Psoas muscle (tissue), 8 donors: Measurements from ENCODE around the gene ULK4. TPM values are rescaled to one million over a fixed set of nuclear protein-coding genes. Genes with fewer than 3 reads are reported as not detected.
"Not testable (repeated sequence)": the region's sequence is repeated elsewhere in the genome, so short reads cannot be mapped to it uniquely, and the experiment has no call there.

ENCODE experiments used
- ATAC-seq, 4 donors: fragments of 200-7000 bp; cut with Tn5 transposase; one replicate each; pipeline ENCODE4 v1.9.1; 2020; ENCODE audit warnings: moderate library complexity in 3 of 4, mild to moderate bottlenecking in 2 of 4
- DNase-seq, 2 donors: peaks; one replicate each; pipeline ENCODE4 v3.0.0-alpha.2; 2020
- H3K27ac ChIP-seq: fragments of 200-600 bp; one replicate; pipeline ENCODE4 v1.8.0; 2022
- H3K27me3 ChIP-seq, 3 donors: fragments of 200-600 bp in 1 of 3; one replicate each; pipeline versions ENCODE4 v1.6.1 to v1.8.0; 2013 to 2022; ENCODE audit warnings: low read length in 2 of 3, mild to moderate bottlenecking in 2 of 3, moderate library complexity in 1 of 3; ENCODE audit not compliant: insufficient read depth in 3 of 3
- H3K36me3 ChIP-seq, 2 donors: fragments of 200-600 bp in 1 of 2; one replicate each; pipeline versions ENCODE4 v1.6.1 to v1.8.0; 2013 to 2022; ENCODE audit warnings: low read depth in 1 of 2, mild to moderate bottlenecking in 1 of 2, moderate library complexity in 1 of 2; ENCODE audit not compliant: insufficient read depth in 1 of 2
- H3K4me1 ChIP-seq: fragments of 200-600 bp; one replicate; pipeline ENCODE4 v1.8.0; 2022
- H3K4me3 ChIP-seq: fragments of 200-600 bp; one replicate; pipeline ENCODE4 v1.8.0; 2022; ENCODE audit warnings: mild to moderate bottlenecking
- H3K9me3 ChIP-seq: fragments of 200-600 bp; one replicate; pipeline ENCODE4 v1.8.0; 2022
- CTCF ChIP-seq: fragments of 200-600 bp; IDR thresholded peaks from one replicate; pipeline ENCODE4 v1.8.0; 2022; ENCODE audit warnings: antibody characterized with exemption
- WGBS, 3 donors: extraction: QIAGEN DNeasy Blood & Tissue Kit; methylation state at CpG; one replicate each; pipeline versions ENCODE4 v1.1.6 to v1.1.7; 2013; 5-methylcytosine and 5-hydroxymethylcytosine counted together
- intact Hi-C, 2 donors: fragments of 100-400 bp; cut with DNase I; formaldehyde crosslinking; loops; one replicate each; pipeline versions ENCODE4 v1.11.0 to v1.14.2; 2022
- polyA plus RNA-seq, 3 donors: library from polyadenylated mRNA; stranded (reverse); fragments of 200-250 nt; gene quantifications; one replicate each; pipeline ENCODE4 v1.2.3, GENCODE V29; 2013
- total RNA-seq, 4 donors: library from RNA; stranded (reverse); fragmentation: NEBNext Ultra II Directional in 2 of 4; extraction: Animal tissue kit (Norgen Biotek cat#: 25700) in 2 of 4; gene quantifications; one replicate each; pipeline versions ENCODE4 v1.2.1 to v1.2.4, GENCODE V29; 2021 to 2023
- donor health status: healthy with polysubstance abuse.
- donor health status: DM: no; HTN: no; CAD: no; lungs with moderate emphysema.
- donor health status: Bipolar disorder and iron deficiency.
- donor health status: healthy.
- donor health status: DM: yes; HTN: yes; CAD: no.
- donor health status: DM: no; HTN: no; CAD: no.
- donor health status: DM: no; HTN: no; CAD: no.
- donor health status: DM: yes; HTN: yes; CAD: no.

ULK4 gene
- total and polyA plus RNA-seq, 7 donors, result 0.61 to 3.2 (median 1.0) TPM

GRCh38 chr3:41710646-41711388 is 251.1 kb downstream of the ULK4 start:
- Histone ChIP-seq H3K9me3 (no peaks in the 10 kb centered on the region), H3K4me3 (no peak overlapping the region), H3K27me3 (no peaks in the 10 kb centered on the region), H3K36me3 (no peaks in the 10 kb centered on the region), H3K4me1 (no peaks in the 10 kb centered on the region), H3K27ac (no peak overlapping the region)
- intact Hi-C loops, result no loop called here
- DNase-seq, result peak in 1 of 2 donors; percentile 51
- TF ChIP-seq CTCF, result no peak
- 89 to 92% (median 92%) methylated on average over 8 of the region's 8 CpGs for WGBS, 3 donors
- peak in 3 of 4 donors; percentile 27 to 69 (median 42) for ATAC-seq

GRCh38 chr3:41709213-41709612 is 252.7 kb downstream of the ULK4 start:
- DNase-seq, intact Hi-C loops, H3K4me1 ChIP-seq, ATAC-seq, H3K36me3 ChIP-seq, H3K27ac ChIP-seq, H3K9me3 ChIP-seq, H3K27me3 ChIP-seq, H3K4me3 ChIP-seq: not testable (repeated sequence)
- 96 to 98% (median 97%) methylated on average over 8 of the region's 8 CpGs for WGBS, 3 donors

DNA sequence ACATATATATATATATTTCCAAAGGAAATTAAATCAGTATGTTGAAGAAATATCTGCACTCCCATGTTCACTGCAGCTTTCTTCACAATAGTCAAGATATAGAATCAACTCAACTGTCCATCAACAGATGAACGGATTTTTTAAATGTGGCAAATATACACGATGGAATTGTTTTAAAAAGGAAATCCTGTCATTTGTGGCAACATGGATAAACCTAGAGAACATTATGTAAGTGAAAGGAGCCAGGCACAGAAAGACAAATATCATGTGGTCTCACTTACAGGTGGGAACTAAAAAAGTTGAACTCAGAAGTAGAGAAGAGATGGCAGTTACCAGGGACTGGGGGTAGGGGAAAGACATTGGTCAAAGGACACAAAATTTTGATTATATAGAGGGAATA is 253.7 kb downstream of the ULK4 start:
- 73 to 82% (median 74%) methylated on average over 2 of the region's 2 CpGs for WGBS, 3 donors
- Histone ChIP-seq H3K4me1 (no peaks in the 10 kb centered on the region), H3K27me3 (no peaks in the 10 kb centered on the region), H3K9me3 (no peaks in the 10 kb centered on the region), H3K4me3 (no peak overlapping the region), H3K36me3 (no peaks in the 10 kb centered on the region), H3K27ac (no peak overlapping the region)
- ATAC-seq, result no peak
- no peak for DNase-seq
- no peak for TF ChIP-seq CTCF
- intact Hi-C loops, result no loop called here

GRCh38 chr3:41705893-41706292 is 256.0 kb downstream of the ULK4 start:
- H3K9me3 ChIP-seq, result no peaks in the 10 kb centered on the region
- ATAC-seq (no peak), DNase-seq (no peak)
- H3K36me3 ChIP-seq, result no peaks in the 10 kb centered on the region
- no peaks in the 10 kb centered on the region for H3K4me1 ChIP-seq
- intact Hi-C loops, result no loop called here
- no peak overlapping the region for H3K4me3 ChIP-seq
- H3K27ac ChIP-seq, result no peak overlapping the region
- H3K27me3 ChIP-seq, result no peaks in the 10 kb centered on the region
- no peak for TF ChIP-seq CTCF
- 95 to 97% (median 95%) methylated on average over 7 of the region's 7 CpGs for WGBS, 3 donors

DNA sequence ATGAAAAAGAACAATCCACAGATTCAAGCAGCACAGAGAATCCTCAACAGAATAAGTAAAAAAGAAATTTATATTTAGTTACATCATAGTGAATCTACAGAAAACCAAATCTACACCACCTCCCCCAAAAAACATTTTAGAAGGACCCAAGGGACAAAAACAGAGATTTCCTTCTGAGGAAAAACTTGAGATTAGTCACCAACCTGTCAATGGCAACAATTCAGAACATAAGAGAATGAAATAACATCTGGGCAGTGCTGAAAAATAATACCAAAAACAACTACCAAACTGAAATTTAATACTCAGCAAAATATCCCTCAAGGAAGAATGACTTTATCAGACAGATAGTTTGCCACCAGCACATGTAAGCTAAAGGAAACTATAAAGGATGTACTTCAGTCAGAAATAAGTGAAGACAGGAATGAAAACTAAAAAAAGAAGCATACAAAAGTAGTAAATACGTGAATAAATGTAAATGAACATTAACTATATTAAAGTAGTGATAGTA is 260.7 kb downstream of the ULK4 start:
- TF ChIP-seq CTCF, result no peak

More for the DNA sequence above, 260.7 kb downstream of the ULK4 start:
- no peaks in the 10 kb centered on the region for H3K36me3 ChIP-seq
- H3K27ac ChIP-seq, result no peak overlapping the region
- WGBS, 3 donors, result 73 to 82% (median 79%) methylated on average over 1 of the region's 1 CpG
- DNase-seq, result no peak
- H3K9me3 ChIP-seq, result no peaks in the 10 kb centered on the region
- H3K4me1 ChIP-seq, result no peaks in the 10 kb centered on the region
- intact Hi-C loops, result no loop called here
- no peak overlapping the region for H3K4me3 ChIP-seq
- no peaks in the 10 kb centered on the region for H3K27me3 ChIP-seq
- ATAC-seq, result no peak
